HUES48 (cell line): Measurements from ENCODE around the gene GOSR2.
"Not testable (repeated sequence)": the region's sequence is repeated elsewhere in the genome, so short reads cannot be mapped to it uniquely, and the experiment has no call there.

ENCODE experiments used
- H3K27ac ChIP-seq: one replicate; pipeline ENCODE4 v1.7.0; 2013; ENCODE audit warnings: low read depth, low read length, inconsistent platforms
- H3K27me3 ChIP-seq: 2 replicates; pipeline ENCODE4 v1.6.1; 2013; ENCODE audit warnings: mild to moderate bottlenecking, low read length; ENCODE audit not compliant: control insufficient read depth, insufficient read depth
- H3K36me3 ChIP-seq: 2 replicates; pipeline ENCODE4 v1.6.1; 2013; ENCODE audit warnings: low read length; ENCODE audit not compliant: control insufficient read depth, insufficient read depth
- H3K4me1 ChIP-seq: 2 replicates; pipeline ENCODE4 v1.6.1; 2013; ENCODE audit warnings: mild to moderate bottlenecking, low read length; ENCODE audit not compliant: control insufficient read depth, insufficient read depth
- H3K4me3 ChIP-seq: 2 replicates; pipeline ENCODE4 v1.5.1; 2013; ENCODE audit warnings: mild to moderate bottlenecking, low read depth, low read length
- H3K9ac ChIP-seq: 2 replicates; pipeline ENCODE4 v1.6.1; 2013; ENCODE audit warnings: mild to moderate bottlenecking, low read depth, low read length, moderate library complexity
- H3K9me3 ChIP-seq: 2 replicates; pipeline ENCODE4 v1.6.1; 2013; ENCODE audit warnings: low read length; ENCODE audit not compliant: control insufficient read depth, insufficient read depth

GOSR2 gene

GRCh38 chr17:46950342-46950996 is 27.5 kb downstream of the GOSR2 start:
- Histone ChIP-seq H3K27ac (no peak overlapping the region), H3K27me3 (no peaks in the 10 kb centered on the region), H3K4me3 (no peak overlapping the region), H3K9me3 (no peaks in the 10 kb centered on the region), H3K4me1 (peaks cover 4% of the 10 kb centered on the region; the same call in 1 of the 2 replicates), H3K9ac (no peak overlapping the region), H3K36me3 (no peaks in the 10 kb centered on the region)

GRCh38 chr17:46950997-46951621 is 28.1 kb downstream of the GOSR2 start:
- Histone ChIP-seq H3K4me1 (no peaks in the 10 kb centered on the region), H3K27me3 (no peaks in the 10 kb centered on the region), H3K27ac (no peak overlapping the region), H3K9ac (no peak overlapping the region), H3K36me3 (no peaks in the 10 kb centered on the region), H3K9me3 (no peaks in the 10 kb centered on the region), H3K4me3 (no peak overlapping the region)

- no peak overlapping the region for H3K27ac ChIP-seq
- no peak overlapping the region for H3K9ac ChIP-seq
- H3K9me3 ChIP-seq: no peaks in the 10 kb centered on the region
- H3K4me3 ChIP-seq: no peak overlapping the region
- H3K36me3 ChIP-seq: no peaks in the 10 kb centered on the region
- no peaks in the 10 kb centered on the region for H3K4me1 ChIP-seq
- H3K27me3 ChIP-seq: no peaks in the 10 kb centered on the region
These were observed 28.7 kb downstream of the GOSR2 start for GRCh38 chr17:46951706-46952105.

GRCh38 chr17:46952115-46952514 is 29.2 kb downstream of the GOSR2 start:
- no peak overlapping the region for H3K4me3 ChIP-seq
- no peaks in the 10 kb centered on the region for H3K27me3 ChIP-seq
- H3K9ac ChIP-seq: no peak overlapping the region
- H3K4me1 ChIP-seq: no peaks in the 10 kb centered on the region
- H3K9me3 ChIP-seq: no peaks in the 10 kb centered on the region
- no peaks in the 10 kb centered on the region for H3K36me3 ChIP-seq
- H3K27ac ChIP-seq: no peak overlapping the region

GRCh38 chr17:46953191-46953590 is 30.2 kb downstream of the GOSR2 start:
- H3K27me3 ChIP-seq, H3K27ac ChIP-seq, H3K9me3 ChIP-seq, H3K36me3 ChIP-seq, H3K9ac ChIP-seq, H3K4me3 ChIP-seq, H3K4me1 ChIP-seq: not testable (repeated sequence)

- no peaks in the 10 kb centered on the region for H3K4me1 ChIP-seq
- H3K9me3 ChIP-seq: 0 out of 2 replicates have a peak, but pooled peaks cover 3% of the 10 kb centered on the region
- H3K27me3 ChIP-seq: peaks cover 3% of the 10 kb centered on the region; the same call in 1 of the 2 replicates
- H3K27ac ChIP-seq: no peak overlapping the region
- H3K9ac ChIP-seq: no peak overlapping the region
- no peak overlapping the region for H3K4me3 ChIP-seq
- no peaks in the 10 kb centered on the region for H3K36me3 ChIP-seq
These were observed 35.2 kb downstream of the GOSR2 start for GRCh38 chr17:46958041-46958591.

GRCh38 chr17:46960152-46960551 is 37.2 kb downstream of the GOSR2 start:
- H3K9me3 ChIP-seq: 0 out of 2 replicates have a peak, but pooled peaks cover 3% of the 10 kb centered on the region
- no peak overlapping the region for H3K9ac ChIP-seq
- H3K27ac ChIP-seq: no peak overlapping the region
- no peaks in the 10 kb centered on the region for H3K36me3 ChIP-seq
- H3K4me1 ChIP-seq: no peaks in the 10 kb centered on the region
- peaks cover 3% of the 10 kb centered on the region; the same call in 1 of the 2 replicates for H3K27me3 ChIP-seq
- no peak overlapping the region for H3K4me3 ChIP-seq

- 0 out of 2 replicates have a peak, but pooled peaks cover 3% of the 10 kb centered on the region for H3K9me3 ChIP-seq
- H3K27ac ChIP-seq: no peak overlapping the region
- H3K4me3 ChIP-seq: no peak overlapping the region
- H3K27me3 ChIP-seq: peaks cover 3% of the 10 kb centered on the region; the same call in 1 of the 2 replicates
- H3K9ac ChIP-seq: no peak overlapping the region
- H3K36me3 ChIP-seq: no peaks in the 10 kb centered on the region
- H3K4me1 ChIP-seq: no peaks in the 10 kb centered on the region
These were observed 39.4 kb downstream of the GOSR2 start for GRCh38 chr17:46962374-46962790.

- H3K4me1 ChIP-seq: no peaks in the 10 kb centered on the region
- no peak overlapping the region for H3K9ac ChIP-seq
- no peak overlapping the region for H3K4me3 ChIP-seq
- H3K9me3 ChIP-seq: 0 out of 2 replicates have a peak, but pooled peaks cover 3% of the 10 kb centered on the region
- H3K27ac ChIP-seq: no peak overlapping the region
- peaks cover 3% of the 10 kb centered on the region; the same call in 1 of the 2 replicates for H3K27me3 ChIP-seq
- no peaks in the 10 kb centered on the region for H3K36me3 ChIP-seq
These were observed 40.6 kb downstream of the GOSR2 start for GRCh38 chr17:46963571-46963970.

- no peak overlapping the region for H3K27ac ChIP-seq
- peaks cover 1% of the 10 kb centered on the region; the same call in 1 of the 2 replicates for H3K27me3 ChIP-seq
- H3K4me1 ChIP-seq: no peaks in the 10 kb centered on the region
- 0 out of 2 replicates have a peak, but pooled peaks cover 3% of the 10 kb centered on the region for H3K9me3 ChIP-seq
- no peak overlapping the region for H3K9ac ChIP-seq
- H3K4me3 ChIP-seq: no peak overlapping the region
- H3K36me3 ChIP-seq: no peaks in the 10 kb centered on the region
These were observed 41.6 kb downstream of the GOSR2 start for GRCh38 chr17:46964315-46965265.
